Hematopoietic multipotent progenitor cell treated with erythropoietin and hydrocortisone succinate and interleukin-3 and kit ligand, for 17 days (in vitro differentiated cells): ENCODE measurements around the gene HIRA.
"Not testable (repeated sequence)": the region's sequence is repeated elsewhere in the genome, so short reads cannot be mapped to it uniquely, and the experiment has no call there.

ENCODE experiments used
- DNase-seq: peaks from one replicate; pipeline ENCODE4 v3.0.0-alpha.2; 2015; ENCODE audit warnings: low spot score

HIRA gene

DNA sequence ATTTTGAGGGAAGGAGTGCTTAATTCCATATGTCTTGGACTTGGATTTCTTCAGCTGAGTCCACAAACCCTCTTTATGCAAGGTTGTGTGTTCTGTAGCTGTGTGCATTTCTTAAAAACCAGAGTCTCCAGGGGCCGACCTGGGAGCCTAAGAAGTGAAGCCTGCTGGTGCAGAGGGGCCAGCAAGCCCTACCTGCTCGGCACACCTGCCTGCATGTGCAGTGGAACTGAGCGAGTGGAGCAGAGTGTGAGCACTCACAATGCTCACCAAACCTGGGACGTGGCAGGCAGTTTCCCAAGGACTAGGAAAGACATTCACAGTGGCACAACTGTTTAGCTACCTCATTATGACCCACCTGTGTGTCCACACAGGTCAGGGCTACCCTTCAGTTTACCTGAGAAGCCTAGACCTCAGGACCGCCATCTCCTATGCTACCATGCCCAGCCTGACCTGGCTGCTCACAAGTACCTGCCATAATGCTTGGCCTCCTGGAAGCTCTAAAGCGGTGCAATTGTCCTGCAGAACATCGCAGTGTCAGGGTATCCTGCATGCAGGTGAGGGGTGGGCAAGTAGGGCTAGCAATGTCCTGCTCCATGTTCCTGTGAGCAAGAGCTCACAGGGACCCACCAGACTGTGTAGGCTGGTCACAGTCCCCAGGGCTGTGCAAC lies 12.1 kb upstream of the HIRA start:
- DNase-seq: no peak

DNA sequence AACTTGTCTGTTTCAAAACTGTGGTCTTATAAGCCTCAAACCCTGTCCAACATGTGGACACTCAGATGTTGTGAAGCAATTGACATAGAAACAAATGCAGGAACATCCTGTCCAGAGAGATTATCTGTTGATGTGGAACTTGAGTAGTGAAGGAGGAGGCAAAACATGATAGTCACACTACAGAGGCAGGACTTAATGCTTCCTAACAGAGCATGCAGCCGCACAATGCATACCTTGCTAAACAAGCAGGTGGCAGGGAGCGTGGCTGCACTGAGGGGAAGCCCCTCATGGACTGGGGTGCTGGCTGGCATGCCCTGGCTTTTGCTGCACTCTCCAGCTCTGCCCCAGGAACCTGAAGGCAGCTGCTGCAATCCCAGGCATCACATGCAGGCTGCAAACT lies 10.6 kb upstream of the HIRA start:
- DNase-seq: no peak

DNA sequence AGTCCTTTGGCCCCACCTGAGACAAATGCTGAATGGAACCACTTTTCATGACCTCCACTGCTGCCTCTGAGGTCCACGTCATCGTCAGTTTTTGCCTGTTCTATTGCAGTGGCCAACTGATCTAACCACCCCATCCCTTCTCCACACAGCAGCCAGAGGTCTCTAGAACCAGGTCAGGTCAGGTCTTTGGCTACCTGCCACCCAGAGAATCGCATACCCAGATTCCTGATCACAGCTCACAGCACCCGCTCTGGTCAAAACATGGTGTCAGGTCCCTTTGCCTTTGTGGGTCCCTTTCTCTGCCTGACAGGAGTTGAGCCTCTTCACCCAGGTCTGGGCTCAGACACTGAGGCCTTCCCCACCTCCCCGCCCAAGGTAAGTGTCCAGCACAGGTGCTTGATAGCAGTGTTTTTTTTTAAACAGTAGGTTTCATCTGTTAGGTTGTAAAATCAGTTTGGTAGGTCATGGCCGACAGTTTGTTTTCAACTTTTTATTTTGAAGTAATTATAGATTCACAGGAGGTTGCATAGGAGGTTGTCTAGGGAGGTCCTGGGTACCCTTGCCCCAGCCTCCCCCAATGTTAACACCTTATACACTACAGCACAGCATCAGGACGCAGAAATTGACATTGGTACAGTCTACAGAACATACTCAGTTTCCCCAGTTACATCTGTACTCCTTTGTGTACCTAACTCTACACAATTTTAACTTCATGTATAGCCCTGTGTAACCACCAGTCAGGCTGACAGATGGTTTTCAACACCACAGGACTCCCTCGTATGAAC lies 9.1 kb upstream of the HIRA start:
- DNase-seq: no peak

DNA sequence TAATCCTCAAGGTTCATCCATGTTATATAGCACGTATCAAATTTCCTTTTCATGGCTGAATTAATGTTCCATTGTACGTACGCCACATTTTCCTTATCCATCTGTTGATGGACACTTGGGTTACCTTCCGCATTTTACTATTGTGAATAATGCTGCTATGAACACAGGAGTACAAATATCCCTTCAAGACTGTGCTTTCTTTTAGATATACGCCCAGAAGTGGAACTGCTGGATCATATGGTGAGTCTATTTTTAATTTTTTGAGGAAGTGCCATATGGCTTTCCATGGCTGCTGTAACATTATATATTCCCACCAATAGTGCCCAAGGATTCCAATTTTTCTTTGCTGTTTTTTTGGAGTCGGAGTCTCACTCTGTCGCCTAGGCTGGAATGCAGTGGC lies 6.8 kb upstream of the HIRA start:
- no peak for DNase-seq

DNA sequence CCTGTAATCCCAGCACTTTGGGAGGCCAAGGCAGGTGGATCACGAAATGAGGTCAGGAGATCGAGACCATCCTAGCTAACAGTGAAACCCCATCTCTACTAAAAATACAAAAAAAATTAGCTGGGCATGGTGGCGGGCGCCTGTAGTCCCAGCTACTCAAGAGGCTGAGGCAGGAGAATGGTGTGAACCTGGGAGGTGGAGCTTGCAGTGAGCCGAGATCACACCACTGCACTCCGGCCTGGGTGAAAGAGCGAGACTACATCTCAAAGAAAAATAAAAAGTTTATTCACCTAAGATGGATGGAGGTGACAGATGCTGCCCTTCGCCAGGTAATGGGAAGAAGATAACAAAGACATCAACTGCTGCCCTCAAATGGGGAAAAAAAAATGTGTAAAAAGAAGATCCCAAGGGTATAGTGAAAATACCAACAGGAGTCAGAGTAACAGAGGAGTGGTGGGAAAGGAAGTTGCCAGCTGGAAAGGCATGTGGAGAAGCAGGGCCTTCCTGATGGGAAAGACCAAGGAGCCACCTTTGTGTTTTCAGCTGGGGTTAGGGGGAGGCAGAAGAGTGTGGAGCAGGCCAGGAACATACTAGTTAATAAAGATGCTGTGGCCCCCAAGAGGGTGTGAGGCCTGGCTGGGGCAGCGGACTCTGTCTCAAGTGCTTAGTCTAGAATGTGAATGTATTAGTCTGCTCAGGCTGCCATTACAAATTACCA lies 5.1 kb upstream of the HIRA start:
- not testable (repeated sequence) for DNase-seq

DNA sequence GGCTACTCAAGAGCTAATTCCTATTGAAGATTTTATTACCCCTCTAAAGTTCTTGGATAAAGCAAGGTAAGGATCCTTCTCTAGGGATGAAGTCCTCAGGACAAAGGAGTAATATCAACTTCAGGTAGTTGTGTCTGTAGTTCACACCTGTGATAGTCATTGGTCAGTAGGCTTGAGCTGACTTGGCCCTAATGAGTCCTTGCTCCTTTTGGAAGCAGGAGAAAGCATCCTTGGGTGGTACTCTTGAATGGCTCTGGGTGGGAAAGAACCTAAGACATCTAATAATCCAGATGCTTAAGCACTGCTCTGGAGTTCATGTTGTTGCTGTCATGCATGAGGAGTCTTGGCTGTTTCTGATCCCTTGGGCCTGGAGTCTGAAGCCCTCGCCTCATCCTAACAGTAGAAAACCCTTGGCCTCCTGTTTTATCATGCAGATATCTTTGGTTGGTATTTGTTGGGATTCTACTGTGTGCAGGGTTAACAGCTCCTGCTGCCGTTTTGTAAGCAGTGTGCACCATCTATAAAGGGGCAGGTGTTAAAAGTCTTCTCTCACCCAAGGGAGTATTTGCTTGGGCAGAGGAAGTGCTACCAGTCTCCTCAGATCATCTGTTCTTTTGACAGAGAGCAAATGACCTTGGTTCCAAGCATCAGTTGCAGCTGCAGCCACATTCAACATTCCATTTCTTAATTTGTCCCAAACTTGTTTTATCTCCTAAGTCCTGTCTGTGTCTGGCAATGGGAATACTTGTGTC lies 3.5 kb upstream of the HIRA start:
- DNase-seq: no peak

DNA sequence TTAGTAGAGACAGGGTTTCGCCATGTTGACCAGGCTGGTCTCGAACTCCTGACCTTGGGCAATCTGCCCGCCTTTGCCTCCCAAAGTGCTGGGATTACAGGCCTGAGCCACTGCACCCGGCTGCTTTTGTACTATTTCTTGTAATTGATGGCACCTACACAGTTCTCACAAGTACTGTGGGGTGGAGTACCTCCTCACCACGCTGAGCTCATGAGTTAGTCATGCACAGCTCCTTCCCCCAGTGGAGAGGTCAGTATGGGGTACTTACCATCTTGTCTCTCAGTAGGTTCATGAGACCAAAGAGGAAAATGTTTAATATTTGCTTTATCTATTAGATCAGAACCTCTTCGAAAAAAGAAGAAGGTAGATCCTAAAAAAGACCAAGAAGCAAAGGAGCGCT lies 2.9 kb upstream of the HIRA start:
- no peak for DNase-seq

DNA sequence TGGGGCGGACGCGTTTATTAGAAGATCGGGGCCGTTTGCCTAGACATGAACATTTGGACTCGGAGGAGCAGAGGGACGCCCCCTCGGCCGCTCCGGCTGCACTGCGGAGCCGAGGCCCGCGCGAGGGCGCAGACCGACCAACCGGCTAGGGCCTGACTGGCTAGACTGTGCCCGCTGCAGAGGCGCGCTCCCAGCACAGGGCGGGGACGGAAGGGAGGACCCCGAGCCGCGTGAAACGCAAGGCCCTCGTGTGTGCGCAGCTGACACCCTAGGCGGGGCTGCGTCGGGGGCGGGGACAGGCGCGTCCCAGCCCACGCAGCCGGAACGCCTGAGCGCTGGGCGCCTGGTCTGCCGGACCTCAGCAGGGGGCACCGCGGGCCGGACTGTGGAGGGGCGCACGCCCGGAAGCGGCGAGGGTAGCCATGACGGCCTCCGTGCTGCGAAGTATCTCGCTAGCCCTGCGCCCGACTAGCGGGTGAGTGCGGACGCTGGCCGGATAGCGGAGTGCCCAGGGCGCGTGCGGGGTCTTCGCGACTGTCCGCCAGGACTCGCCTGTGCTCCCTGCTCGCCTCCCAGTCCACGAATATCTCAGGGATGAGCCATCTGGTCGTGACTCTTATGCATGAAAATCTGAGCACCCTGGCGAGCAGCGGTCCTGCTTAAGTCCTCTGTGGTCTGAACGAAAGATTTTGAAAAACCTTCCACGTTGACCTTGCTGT lies 759 bp upstream of the HIRA start, which contains the start of gene MRPL40:
TSS of gene MRPL40 (plus strand) at position 413 of the 719 bp plus-strand sequence. CDS start at position 423, 10 bp downstream.
- peak; percentile 88 for DNase-seq

DNA sequence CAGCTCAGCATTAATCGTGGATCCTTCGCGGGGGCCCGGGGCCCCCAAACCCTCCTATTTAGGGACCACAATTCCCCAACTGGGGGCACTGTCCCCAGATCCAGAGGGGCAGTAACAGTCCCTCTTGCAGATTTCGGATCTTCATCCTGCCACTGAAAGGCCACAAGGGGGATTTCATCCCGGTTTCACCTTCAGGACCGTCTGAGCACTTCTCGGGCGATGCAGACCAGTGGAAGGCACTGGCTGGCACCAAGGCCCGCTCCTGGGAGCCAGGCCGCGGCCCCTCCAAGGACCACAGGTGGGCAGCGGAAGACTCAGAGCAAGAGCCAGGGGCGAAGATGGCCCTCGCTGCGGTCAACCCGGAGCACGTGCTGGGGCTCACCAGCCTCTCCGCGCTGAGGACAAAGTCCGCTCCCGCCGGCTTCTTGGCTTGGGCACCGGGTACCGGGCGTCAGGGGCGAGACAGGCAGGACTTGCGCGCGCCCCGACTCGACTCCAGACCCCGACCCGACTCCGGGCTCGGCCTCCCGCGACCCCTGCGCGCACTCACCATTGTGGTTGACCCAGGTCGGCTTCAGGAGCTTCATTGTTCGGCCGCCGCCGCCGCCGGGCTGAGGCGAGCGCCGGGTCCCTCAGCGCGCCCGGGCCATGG lies 517 bp downstream of the HIRA start:
- DNase-seq: peak; percentile 60

DNA sequence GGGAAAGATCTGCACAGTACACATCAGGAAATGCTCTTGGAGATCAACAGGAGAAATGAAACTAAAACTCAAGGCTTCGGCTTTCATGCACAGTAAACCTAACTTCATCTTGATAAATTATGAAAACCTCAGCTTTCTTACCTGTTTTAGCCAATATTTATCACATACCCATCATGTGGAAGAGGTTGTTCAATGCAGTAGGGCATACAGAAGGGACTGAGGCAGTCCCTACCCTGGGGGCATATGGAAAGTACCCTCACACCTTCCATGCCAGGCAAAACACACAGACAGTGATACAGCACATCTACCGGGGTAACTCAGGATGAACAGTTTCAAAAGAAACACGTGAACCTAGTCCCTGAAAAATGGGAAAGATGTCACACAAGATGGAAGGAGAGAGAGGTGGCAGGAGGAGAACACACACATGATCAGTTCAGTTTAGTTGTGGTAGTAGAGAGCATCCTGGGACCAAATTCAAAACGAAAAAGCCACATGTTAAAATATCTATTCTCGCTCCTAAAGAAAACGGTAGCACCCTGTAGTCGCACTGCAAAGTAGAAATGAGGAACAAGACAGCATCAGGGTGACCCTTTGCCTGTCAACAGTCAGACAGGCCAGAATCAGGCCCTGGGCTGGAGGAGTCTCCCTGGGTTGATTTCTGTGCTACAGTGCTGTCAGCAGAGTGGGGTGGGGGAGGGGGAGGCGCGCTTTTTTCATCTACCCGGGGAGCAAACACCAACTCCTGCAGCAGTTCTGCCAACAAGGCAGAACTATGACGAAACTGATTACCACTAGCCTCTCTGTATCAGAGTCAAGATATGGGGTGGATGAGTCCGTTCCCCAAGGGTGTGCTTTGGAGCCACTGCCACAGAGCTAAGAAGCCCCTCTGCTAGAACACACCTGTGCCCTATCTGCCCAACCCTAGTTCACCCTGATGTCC lies 1.3 kb downstream of the HIRA start:
- peak; percentile 64 for DNase-seq

DNA sequence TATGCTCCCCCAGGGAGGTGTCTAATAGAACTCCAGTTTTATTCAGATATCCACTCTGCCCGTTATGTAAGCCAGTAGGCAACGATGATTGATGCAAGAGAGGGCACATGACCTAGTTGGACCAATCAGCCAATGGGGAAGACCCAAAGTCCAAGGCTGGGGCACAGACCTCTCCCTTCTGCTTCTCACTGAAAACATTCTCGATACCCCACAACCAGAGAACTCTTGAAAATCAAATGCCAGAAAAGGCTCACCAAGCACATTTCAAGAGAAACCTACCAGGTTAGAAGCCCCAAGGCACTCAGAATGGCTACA lies 7.4 kb downstream of the HIRA start:
- no peak for DNase-seq

DNA sequence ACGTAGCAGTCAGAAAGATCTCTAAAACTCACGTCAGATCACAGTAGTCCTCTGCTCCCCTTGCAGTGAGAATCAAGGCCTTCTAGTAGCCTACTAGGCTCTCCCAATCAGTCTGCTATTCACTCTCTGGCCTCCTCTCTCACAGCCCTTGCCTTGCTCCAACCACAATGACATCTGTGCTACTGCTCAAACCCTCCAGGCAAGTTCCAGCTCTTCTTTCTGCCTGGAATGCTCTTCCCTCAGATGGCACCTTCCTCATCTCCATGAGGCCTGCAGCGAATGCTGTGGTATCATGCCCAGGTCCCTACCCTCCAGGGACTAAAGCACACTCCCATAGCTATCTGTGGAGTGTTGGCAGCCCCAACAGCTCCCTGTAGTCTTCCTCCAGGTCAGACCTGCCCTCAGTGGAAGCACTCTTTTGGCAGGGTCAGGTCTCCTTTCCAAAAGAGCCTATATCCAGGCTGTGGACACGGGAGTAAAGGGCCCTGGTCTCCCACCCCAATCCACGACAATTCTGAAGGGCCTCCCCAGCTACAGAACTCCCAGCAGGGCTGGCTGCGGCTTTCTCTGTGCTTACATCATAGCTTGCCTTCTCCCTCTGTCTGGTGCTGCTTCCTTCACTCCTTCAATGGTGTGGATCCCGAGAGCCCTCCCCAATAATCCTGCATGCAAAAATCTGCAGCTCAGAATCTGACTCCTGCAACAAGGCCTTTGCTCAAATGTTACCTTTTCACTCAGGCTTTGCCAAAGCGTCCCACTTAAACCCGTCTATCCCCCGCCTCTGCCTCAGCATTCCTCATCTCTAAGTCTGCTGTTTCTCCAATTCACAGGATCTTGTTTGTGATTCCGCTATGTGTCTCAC lies 8.9 kb downstream of the HIRA start:
- DNase-seq: no peak

DNA sequence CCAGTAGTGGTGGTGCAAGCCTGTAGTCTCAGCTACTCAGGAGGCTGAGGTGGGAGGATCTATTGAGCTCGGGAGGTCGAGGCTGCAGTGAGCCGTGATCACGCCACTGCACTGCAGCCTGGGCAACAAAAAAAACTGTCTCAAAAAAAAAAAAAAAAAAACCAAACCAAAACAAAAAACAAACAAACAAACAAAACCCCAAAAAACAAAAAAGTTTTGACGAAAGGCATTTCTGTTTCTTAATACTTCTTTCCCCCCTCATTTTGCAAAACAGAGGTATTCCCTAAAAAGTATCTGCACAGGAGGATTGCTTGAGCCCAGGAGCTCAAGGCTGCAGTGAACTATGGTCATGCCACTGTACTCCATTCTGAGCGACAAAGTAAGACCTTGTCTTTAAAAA lies 11.2 kb downstream of the HIRA start:
- DNase-seq: no peak

DNA sequence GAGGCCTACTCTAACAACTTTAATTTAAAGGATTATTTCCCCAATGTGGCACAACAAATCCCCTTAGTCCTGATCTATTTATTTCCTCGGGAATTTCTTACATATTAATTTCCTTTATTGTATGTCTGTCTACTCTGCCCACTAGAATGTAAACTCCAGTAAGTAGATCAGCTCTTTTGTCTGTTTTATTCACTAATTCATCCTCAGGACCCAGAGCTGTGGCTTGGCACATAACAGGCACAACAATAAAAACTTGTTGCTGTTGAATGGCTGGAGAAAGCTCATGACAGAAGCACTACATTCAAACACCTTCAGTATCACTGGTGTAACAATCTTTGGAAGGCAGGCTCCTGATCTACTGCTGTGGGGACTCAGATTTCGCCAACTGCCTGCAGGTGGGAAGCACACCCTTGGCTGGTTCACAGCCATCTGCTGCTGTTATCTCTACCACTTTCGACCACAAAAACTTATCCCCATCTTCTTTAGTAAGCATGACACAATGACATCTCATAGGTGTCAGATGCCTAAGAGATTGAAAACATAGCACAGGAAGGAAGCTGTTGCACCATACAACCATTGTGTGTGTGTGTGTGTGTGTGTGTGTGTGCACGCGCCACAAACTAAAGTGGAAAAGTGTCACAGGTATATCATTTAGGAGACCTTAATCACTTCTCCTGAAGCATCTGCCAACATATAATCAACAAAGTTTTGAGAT lies 11.9 kb downstream of the HIRA start:
- DNase-seq: peak; percentile 42

DNA sequence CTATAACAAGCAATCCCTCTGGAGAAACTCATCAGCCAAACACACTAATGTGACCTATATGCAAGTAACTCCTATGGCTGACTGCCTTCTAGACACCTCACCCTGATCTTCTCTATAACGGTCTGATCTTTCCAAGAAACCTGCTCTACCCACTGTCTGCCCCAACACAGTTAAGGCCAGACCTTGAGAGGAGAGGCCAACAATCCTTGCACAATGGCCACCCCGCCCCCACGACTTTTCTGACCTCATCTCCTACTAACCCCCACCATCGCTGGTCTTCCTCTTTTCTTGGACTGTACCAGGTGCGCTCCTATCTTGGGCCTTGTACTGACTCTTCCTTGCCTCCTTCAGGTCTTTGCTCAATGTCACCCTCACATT lies 12.5 kb downstream of the HIRA start:
- DNase-seq: no peak

DNA sequence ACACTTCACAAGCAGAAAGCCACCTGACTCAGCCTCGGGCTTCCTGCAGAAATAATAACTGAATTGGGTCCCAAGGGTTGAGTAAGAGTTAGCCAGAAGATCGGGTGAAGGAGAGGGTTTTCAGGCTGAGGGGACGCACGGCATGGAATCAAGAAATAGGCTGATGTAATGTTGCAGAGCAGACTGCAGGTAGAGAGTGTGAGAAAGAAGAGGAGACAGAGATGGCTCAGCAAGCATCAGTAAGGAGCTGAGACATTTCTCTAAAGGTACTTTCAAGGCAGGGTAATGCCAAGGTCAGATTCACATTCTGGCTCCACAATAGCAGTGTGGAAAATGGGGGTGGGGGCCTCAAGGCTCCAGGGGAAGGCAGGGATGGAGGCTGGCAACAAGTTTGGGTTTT lies 18.6 kb downstream of the HIRA start:
- no peak for DNase-seq

DNA sequence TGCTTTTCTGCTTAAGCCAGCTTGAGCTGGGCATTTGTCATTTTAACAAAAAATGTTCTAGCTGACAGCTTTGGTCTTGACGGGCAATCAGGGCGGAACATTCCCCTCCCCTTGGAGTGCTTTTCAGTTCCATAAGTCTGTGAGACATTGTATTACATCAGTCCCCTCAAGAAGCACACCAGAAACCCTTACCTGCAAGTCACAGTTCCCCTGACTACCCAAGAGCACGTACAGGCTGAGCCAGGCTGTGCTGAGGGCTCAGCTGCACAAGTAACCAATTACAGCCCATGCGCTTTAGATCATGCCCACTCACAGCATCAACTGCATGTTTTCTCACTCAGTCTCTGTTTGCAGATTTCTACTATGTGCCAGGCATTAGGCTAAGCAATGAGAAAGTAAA lies 19.1 kb downstream of the HIRA start:
- no peak for DNase-seq

DNA sequence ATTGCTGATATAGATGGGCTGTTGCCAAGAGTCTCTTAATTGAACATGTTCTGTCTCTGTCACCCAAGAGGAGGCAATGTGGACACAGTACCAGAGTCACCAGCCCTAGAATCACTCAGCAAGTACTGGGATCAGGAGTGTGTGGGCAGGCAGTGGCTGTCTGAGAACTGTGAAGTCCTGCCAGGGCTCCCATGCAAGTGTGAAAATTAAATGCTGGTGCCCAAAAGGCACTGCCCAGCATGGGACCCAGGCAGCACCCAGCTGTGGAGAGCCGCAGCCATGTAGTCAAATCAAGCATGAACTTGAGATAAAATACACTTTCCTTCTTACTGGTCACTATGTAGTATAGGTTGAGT lies 19.9 kb downstream of the HIRA start:
- no peak for DNase-seq
